ENCODE measurements around the gene PRRT3. TPM values are rescaled to one million over a fixed set of nuclear protein-coding genes. Genes with fewer than 3 reads are reported as not detected.

PRRT3 gene
- total and polyA plus RNA-seq, 2 of the 13 experiments (the other 11 are each of a cell fraction or from before 2014, with no cell fraction given): 0.22 to 0.44 TPM

DNA sequence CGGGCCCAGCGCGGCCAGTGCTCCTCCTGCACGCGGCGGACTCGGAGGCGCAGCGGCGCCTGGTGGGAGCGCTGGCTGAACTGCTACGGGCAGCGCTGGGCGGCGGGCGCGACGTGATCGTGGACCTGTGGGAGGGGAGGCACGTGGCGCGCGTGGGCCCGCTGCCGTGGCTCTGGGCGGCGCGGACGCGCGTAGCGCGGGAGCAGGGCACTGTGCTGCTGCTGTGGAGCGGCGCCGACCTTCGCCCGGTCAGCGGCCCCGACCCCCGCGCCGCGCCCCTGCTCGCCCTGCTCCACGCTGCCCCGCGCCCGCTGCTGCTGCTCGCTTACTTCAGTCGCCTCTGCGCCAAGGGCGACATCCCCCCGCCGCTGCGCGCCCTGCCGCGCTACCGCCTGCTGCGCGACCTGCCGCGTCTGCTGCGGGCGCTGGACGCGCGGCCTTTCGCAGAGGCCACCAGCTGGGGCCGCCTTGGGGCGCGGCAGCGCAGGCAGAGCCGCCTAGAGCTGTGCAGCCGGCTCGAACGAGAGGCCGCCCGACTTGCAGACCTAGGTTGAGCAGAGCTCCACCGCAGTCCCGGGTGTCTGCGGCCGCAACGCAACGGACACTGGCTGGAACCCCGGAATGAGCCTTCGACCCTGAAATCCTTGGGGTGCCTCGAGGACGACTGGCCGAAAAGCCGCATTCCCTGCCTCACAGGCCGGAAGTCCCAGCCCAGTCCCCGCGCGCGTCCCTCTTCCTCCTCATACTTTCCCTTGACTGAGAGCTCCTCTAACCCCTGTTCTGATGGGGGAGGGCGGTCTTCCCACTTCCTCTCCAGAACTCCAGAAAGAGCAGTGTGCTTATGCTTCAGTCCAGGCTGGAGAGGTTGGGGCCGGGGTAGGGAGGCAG lies 36.7 kb downstream of the PRRT3 start (continued):
- TF ChIP-seq, protein P1, sequence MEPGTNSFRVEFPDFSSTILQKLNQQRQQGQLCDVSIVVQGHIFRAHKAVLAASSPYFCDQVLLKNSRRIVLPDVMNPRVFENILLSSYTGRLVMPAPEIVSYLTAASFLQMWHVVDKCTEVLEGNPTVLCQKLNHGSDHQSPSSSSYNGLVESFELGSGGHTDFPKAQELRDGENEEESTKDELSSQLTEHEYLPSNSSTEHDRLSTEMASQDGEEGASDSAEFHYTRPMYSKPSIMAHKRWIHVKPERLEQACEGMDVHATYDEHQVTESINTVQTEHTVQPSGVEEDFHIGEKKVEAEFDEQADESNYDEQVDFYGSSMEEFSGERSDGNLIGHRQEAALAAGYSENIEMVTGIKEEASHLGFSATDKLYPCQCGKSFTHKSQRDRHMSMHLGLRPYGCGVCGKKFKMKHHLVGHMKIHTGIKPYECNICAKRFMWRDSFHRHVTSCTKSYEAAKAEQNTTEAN (CRISPR knock-in tag; conservative IDR thresholded peaks at IDR 0.05): peak; percentile 86
- TF ChIP-seq PHF5A (CRISPR knock-in tag; IDR thresholded peaks at IDR 0.05; ENCODE audit: low read depth, unreplicated experiment): peak; percentile 18
- TF ChIP-seq ZNF780A (CRISPR knock-in tag; IDR thresholded peaks at IDR 0.05): no peak
- peak; percentile 90; the same call in 1 of the 2 replicates for TF ChIP-seq ZNF816 (CRISPR knock-in tag; IDR thresholded peaks at IDR 0.05; ENCODE audit: borderline replicate concordance)
- TF ChIP-seq ZBTB49 (CRISPR knock-in tag; IDR thresholded peaks at IDR 0.05; ENCODE audit: borderline replicate concordance): no peak
- TF ChIP-seq, protein P2, sequence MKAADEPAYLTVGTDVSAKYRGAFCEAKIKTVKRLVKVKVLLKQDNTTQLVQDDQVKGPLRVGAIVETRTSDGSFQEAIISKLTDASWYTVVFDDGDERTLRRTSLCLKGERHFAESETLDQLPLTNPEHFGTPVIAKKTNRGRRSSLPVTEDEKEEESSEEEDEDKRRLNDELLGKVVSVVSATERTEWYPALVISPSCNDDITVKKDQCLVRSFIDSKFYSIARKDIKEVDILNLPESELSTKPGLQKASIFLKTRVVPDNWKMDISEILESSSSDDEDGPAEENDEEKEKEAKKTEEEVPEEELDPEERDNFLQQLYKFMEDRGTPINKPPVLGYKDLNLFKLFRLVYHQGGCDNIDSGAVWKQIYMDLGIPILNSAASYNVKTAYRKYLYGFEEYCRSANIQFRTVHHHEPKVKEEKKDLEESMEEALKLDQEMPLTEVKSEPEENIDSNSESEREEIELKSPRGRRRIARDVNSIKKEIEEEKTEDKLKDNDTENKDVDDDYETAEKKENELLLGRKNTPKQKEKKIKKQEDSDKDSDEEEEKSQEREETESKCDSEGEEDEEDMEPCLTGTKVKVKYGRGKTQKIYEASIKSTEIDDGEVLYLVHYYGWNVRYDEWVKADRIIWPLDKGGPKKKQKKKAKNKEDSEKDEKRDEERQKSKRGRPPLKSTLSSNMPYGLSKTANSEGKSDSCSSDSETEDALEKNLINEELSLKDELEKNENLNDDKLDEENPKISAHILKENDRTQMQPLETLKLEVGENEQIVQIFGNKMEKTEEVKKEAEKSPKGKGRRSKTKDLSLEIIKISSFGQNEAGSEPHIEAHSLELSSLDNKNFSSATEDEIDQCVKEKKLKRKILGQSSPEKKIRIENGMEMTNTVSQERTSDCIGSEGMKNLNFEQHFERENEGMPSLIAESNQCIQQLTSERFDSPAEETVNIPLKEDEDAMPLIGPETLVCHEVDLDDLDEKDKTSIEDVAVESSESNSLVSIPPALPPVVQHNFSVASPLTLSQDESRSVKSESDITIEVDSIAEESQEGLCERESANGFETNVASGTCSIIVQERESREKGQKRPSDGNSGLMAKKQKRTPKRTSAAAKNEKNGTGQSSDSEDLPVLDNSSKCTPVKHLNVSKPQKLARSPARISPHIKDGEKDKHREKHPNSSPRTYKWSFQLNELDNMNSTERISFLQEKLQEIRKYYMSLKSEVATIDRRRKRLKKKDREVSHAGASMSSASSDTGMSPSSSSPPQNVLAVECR (CRISPR knock-in tag; IDR thresholded peaks at IDR 0.05; ENCODE audit: borderline replicate concordance): peak; percentile 40; the same call in 1 of the 2 replicates
- TF ChIP-seq MEIS2 (CRISPR knock-in tag; IDR thresholded peaks at IDR 0.05): peak; percentile 94
- no peak for TF ChIP-seq MNT (IDR thresholded peaks at IDR 0.05)
- TF ChIP-seq ZFP36L1 (CRISPR knock-in tag; IDR thresholded peaks at IDR 0.05): no peak; the same call in 1 of the 2 replicates
- TF ChIP-seq ZNF564 (CRISPR knock-in tag; IDR thresholded peaks at IDR 0.05): peak; percentile 90; the same call in 1 of the 2 replicates
- TF ChIP-seq, protein P3, sequence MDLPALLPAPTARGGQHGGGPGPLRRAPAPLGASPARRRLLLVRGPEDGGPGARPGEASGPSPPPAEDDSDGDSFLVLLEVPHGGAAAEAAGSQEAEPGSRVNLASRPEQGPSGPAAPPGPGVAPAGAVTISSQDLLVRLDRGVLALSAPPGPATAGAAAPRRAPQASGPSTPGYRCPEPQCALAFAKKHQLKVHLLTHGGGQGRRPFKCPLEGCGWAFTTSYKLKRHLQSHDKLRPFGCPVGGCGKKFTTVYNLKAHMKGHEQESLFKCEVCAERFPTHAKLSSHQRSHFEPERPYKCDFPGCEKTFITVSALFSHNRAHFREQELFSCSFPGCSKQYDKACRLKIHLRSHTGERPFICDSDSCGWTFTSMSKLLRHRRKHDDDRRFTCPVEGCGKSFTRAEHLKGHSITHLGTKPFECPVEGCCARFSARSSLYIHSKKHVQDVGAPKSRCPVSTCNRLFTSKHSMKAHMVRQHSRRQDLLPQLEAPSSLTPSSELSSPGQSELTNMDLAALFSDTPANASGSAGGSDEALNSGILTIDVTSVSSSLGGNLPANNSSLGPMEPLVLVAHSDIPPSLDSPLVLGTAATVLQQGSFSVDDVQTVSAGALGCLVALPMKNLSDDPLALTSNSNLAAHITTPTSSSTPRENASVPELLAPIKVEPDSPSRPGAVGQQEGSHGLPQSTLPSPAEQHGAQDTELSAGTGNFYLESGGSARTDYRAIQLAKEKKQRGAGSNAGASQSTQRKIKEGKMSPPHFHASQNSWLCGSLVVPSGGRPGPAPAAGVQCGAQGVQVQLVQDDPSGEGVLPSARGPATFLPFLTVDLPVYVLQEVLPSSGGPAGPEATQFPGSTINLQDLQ (CRISPR knock-in tag; IDR thresholded peaks at IDR 0.05): peak; percentile 38; the same call in 1 of the 2 replicates
- no peak for TF ChIP-seq SP140L (CRISPR knock-in tag; IDR thresholded peaks at IDR 0.05; ENCODE audit: borderline replicate concordance)
- peak; percentile 81; the same call in 1 of the 2 replicates for TF ChIP-seq RFXAP (CRISPR knock-in tag; IDR thresholded peaks at IDR 0.05; ENCODE audit: borderline replicate concordance)
- 0 out of 2 replicates have a peak, but pooled peaks have one; percentile 20 for TF ChIP-seq POGZ (CRISPR knock-in tag; IDR thresholded peaks at IDR 0.05)
- no peak for TF ChIP-seq ZFP62 (CRISPR knock-in tag; IDR thresholded peaks at IDR 0.05)

All from HepG2 (cell line).